Epithelial cell of prostate (primary cell): ENCODE results near the gene MCRIP1.

Experiments used
- DNase-seq: peaks from one replicate; pipeline ENCODE4 v3.0.0-alpha.2; 2011; ENCODE audit warnings: low read depth, low spot score
- H3K27ac ChIP-seq: fragments of 450-650 bp; 2 replicates; pipeline ENCODE4 v1.5.1; 2017; ENCODE audit warnings: mild to moderate bottlenecking

Gene MCRIP1, protein sequence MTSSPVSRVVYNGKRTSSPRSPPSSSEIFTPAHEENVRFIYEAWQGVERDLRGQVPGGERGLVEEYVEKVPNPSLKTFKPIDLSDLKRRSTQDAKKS

DNA sequence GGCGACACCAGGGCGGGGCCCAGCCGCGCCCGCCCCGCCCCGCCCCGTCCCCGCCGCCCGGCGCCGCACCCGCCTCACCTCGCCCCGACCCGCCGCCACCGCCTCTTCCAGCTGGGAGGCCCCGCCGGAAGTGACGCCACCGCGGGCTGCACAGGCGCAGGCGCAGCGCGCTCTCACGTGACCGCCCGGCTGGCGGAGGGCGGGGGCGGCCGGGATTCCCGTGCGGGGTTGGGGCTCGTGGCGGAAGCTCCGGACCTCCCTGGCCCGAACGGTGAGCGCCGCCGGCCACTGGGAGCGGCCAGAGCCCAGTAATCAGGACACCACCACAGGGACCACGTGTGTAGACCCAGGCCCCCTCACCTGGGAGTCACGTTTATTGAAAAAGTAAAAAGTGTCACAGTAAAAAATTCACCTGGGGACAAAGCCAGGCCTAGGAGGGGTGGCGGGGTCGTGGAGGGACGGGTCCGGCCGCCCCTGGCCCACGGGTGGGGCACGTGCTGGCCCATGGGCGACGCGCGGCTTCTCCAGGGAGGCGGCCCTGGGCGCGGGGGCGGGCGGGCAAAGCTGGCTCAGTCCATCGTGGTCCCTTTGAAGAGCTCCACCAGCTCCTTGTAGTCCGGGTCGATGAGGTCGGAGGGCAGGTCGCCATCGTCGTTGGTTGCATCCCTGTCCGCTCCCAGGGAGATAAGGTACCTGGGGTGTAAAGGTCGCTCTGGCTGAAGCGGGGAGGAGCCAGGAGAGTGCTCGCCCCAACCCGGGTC is at the start of gene MCRIP1:
Gene MCRIP1 (minus strand): TSS at position 132 of the 761 bp plus-strand sequence. CDS start 8,785 bp downstream, outside the sequence.
- DNase-seq: peak; percentile 46
- H3K27ac ChIP-seq: peak within 1 kb of the TSS; percentile 83

DNA sequence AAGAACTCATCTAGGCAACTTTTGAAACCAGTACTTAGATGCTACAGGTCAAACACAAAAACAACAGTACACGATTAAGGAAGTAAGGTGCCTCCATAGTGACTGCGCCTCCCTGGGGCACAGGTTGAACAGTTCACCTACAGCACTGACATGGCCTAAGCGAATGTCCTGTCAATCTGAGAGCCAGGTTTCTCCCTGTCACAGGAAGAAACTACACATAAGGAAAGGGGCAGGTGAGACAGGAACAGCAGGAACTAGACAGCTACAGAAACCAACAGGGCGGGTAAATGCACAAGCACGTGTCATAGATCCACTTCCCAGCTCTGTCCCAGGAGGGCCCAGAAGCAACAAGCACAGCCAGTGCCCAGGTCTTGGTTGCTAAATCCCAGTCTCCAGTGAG is 46.0 kb upstream of the MCRIP1 start:
- H3K27ac ChIP-seq: peak overlapping the region; percentile 48
- DNase-seq: no peak

DNA sequence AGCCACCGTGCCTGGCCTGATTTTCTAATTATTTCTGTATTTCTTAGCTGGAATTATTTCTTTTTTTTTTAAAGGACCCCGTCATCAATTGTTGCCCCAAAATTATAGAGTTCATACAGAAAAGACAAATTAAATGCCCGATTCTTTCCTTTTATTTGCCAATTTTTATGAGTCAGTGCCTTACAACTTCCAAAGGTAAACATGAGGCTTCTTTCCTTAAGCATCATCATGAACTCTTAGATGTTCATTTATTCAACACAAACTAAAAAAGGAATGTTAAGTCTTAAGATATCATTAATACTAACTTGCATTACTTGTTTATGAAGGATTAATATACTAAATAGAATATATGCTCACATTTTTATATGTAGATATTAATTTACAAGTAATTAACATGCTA is 45.2 kb upstream of the MCRIP1 start:
- DNase-seq: no peak
- no peak overlapping the region for H3K27ac ChIP-seq

DNA sequence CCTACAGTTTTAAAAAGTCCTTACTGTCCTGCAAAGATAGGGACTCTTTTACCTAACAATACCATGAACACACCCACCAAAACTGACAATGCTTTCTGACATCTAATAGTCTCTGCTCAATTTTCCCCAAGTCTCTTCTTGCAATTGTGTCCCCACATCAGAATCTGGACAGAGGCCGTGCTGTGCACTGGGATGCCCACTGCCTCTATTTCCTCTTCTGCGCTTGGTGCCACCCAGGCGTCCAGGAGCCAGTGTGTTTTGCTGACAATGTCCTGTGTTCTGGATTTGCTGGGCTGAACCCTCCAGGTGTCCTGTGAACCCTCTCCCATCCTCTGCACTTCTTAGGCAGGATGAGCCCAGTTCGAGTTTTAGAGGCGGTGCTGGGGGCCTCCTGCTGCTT is 44.5 kb upstream of the MCRIP1 start:
- no peak overlapping the region for H3K27ac ChIP-seq
- no peak for DNase-seq

DNA sequence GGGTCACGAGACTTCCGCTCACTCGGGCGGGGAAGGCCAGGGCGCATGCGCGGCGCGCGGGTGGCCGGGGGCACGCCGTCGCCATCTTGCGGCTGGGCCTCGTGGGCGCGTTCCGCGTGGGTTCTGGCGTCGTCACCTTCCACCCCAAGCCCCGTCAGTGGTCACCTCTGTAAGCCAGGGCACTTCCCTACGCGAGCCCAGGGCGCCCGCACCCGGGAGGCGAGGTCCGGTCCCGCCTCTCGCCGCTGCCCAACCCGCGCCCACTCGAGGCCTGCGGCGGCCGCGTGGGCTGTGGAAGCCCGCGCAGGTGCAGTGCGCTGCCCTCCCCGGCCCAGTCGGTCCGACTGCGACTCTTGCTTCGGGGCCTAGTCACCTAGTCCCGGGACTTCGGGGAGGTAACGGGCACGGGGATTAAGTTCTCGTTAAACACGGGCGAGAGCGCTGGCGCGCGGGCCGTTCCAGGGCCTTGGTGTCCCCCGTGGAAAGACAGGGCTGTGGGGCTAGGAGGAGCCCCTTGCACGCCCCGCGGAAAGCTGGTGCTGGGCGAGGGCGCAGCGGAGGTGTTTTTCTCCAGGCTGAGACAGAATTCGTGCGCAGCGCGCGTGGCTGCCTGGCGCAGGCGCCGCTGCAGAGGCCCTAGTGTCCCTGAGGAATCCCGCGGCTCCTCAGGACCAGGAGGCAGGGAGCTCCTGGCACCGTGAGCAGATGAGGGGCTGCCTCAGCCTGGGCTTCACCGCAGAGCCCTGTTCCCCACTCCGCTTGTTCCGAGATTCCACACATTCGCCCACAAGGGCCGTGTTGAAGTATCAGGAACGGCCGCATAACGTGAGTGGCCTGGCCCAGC is 38.5 kb upstream of the MCRIP1 start:
- no peak for DNase-seq
- peak overlapping the region; percentile 98 for H3K27ac ChIP-seq

DNA sequence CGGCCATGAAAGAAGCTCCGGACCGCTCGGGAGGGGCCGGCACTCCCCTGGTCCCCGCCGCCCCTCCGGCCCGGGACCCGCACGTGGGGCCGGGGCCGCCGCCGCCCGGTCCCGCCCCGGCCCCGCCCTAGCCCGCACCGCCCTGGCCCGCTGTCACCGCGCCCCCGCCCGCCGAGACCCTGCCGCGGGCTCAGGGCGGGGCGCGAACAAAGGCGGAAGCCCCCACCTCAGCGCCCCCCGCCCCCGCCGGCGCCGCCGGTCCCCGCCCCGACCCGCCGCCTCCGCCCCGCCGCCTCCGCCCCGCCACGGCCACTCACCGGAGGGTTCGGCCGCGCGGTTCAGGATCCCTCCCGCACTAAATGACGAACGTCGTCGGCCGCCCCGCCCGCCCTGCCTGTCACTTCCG is 37.9 kb upstream of the MCRIP1 start, which contains the start of gene ARHGDIA:
Gene ARHGDIA (minus strand): TSS at position 357 of the 406 bp plus-strand sequence. CDS start 1,407 bp downstream, outside the sequence.
- peak within 1 kb of the TSS; percentile 98 for H3K27ac ChIP-seq
- no peak for DNase-seq

DNA sequence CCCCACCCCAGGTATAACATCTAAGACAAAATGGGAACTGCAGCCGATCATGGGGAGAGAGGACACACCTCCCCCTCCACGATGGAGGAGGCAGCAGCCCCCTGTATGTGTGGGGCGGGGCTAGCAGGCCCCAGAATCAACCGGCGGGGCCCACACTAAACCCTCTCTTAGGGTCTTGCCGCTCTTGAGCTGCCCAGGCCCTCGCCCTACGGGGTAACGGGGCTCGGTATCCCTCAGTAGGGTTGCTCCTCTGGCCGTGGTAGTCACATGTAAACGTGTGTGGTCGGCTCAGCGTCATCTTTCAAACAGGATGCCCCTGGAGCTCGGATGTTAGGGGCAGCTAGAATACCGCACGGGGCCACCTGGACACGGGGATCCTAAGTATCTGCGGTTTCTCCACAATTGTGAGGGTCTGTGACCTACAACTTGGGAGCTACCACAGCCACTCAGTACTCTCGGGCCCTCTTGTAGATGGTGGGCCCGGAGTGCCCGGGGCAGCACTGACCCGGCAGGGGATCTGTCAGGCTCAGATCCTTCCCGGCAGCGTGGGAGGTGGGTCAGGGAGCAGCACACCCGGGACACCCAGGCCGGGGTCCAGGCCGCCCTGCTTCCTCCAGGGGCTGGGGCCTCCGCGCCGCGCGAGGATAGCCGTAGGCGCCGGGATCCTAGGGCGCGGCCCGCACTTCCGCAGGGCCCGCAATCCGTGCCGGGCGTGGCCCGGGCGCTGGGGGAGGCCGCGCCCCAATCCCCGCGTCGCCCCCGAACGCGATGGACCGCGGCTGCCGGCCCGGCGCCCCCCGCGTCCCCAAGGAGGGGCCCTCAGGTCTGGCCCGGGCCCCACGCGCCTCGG is 37.3 kb upstream of the MCRIP1 start:
- DNase-seq: no peak

DNA sequence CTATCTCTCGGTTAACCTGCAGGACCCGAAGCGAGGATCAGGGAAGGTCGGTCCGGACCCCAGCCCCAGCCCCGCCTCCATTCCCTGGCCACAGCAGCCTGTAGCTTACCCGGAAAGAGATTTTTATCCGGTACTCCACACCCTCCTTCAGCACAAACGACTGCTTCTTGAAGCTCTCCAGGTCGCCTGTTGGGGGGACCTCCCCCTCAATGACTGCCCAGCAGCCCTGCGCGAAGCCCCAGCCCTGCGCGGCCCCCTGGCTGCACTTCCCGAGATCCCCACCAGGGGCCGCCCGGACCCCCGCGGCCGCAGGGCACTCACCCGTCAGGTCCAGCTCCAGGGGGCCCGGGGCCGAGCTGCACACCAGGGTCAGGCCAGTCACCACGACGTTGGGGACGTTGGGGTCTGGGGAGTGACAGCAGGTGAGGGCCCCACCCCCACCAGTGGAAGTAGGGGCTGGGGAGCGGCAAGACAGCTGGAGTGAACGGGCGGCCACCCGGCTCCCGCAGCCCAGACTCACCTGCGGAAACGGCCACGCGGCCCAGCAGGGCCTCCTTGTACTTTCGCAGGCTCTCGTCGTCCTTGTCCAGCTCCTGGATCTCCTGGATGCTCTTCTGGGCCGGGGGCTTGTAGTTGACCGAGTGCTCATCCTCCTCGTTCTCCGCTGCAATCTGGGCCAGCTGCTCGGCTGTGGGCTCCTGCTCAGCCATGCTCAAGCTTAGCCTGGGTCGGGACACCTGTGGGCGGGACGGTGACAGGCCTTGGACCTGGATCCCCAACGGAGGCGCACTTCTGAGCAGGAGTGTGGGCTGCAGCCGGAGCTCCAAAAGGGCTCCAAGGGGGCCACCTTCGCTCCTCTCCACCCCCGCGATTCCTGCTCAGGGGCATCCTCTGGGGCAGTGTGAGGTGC is 36.4 kb upstream of the MCRIP1 start:
- no peak for DNase-seq
- H3K27ac ChIP-seq: peak overlapping the region; percentile 98

More for the DNA sequence above, 37.3 kb upstream of the MCRIP1 start:
- H3K27ac ChIP-seq: peak overlapping the region; percentile 98

DNA sequence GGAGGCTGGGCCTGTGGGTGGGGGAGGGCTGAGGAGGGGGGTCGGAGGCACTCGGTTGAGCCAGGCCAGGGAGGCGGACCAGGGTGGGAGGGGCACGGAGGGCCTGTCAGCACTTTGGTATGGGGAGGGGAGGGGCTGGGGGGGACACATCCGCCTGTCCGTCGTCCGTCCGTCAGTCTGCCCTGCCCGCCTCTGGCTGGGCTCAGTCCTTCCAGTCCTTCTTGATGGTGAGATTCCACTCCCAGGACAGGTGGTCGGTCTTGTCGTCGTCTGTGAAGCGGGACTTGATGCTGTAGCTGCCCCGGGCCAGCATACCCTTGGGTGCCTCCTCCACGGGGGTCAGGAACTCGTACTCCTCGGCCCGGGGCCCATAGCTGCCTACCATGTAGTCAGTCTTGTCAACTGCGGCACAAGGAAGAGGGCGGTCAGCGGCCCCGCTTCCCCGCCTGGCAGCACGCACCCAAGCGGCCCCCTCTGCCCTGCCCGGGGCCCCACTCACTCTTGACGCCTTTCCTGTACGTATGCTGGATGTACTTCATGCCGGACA is 35.7 kb upstream of the MCRIP1 start:
- no peak for DNase-seq
- peak overlapping the region; percentile 98 for H3K27ac ChIP-seq

DNA sequence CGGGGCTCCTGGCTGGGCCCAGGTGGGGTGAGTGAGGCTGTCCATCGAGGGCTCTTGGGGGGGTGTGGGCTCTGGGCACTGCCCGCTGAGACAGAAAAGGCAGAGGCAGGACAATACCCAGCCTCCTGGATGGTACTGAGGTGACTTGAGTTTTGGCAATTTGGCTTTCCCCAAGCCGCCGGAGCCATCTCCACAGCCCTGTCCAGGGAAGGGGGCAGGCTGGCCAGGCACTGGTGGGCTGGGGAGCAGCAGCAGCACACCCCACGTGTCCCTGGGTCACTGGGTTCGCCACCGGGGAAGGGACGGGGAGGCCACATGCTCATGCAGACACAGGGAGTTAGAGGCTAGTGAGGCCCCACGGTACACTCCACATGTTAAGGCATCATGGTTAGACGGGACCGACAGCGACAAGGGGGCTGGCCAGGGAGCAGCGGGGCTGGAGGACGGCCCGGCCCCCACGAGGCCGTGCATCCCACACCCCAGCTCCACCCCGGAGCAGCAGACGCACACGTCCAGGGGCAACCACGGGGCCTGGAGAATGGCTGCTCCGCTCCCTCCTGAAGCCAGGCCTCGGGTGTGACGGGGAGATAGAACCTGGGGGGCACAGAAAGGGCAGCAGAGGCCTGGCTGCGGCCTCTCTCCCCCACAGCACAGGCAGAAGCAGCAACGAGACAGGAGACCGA is 35.0 kb upstream of the MCRIP1 start:
- peak overlapping the region; percentile 98 for H3K27ac ChIP-seq
- no peak for DNase-seq

DNA sequence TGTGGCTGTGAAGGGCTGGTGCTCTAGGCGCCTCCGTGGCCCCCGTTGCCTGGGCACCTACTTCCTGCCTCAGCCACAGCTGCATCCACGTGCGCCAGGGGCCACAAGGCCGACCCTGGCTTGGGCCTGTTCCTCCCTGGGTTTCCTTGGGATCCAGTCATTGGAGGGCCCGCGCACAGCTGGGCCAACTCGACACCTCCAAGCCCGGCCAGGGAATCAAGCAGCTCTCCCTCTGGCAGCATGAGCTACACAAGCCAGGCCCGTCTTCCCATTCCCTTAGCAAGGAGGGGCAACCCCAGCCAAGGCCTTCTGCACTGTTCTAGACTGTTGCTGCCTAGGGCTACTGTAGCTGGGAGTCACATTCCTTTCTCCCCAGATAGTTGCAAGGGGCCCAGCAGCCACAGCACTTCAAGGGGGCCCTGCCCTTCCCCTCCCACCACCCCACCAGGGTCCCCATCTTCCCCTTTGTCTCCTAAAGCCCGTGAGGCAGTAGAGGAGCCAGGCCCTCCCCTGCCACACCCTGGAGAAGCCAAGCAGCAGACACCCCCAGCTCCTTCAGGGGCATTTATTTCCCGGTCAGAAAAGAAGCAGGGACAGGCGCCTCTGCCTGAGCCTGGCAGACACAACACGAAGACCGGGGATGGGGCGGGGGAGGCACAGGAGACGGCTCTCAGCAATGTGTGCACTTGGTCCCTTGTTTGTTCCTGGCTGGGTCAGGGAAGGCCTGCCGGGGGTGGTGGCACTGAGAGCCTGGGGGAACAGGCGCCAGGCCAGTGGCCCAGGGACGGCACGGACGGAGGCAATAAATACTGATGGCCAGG is 34.3 kb upstream of the MCRIP1 start:
- DNase-seq: no peak

DNA sequence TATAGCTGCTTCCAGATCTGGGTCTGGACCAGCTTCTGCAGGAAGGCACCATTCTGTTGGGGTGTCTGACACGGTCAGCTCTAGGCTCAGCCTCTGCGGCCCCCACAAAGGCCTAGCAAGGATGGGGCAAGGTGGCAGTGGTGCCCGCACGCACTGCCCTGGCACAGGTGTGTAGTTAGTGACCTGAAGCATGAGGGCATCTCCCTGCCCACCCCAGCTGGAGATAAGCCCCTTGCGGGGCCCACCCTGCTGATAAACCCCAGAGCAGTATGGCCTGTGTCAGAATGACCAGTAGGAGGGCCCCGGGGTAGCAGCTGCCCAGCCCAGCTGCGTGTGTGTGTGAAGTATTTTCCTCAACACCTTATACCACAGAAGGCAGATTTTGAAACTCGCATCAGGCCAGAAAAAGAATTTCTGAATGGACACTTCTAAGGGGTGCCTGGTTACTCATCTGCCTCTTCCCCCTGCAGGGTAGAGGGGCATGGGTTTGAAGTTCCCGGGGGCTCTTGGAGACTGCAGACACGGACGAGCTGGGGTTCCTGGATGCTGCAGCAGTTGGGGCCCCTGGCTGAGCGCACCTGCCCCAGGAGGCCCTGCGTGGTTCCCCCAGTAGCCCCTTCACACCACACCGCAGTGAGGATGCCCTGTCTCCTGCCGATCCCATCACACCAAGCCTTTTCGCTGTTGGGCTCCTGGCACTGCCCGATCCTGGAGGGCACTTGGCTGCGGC is 33.5 kb upstream of the MCRIP1 start:
- peak overlapping the region; percentile 98 for H3K27ac ChIP-seq
- no peak for DNase-seq

More for the DNA sequence above, 34.3 kb upstream of the MCRIP1 start:
- H3K27ac ChIP-seq: peak overlapping the region; percentile 98

DNA sequence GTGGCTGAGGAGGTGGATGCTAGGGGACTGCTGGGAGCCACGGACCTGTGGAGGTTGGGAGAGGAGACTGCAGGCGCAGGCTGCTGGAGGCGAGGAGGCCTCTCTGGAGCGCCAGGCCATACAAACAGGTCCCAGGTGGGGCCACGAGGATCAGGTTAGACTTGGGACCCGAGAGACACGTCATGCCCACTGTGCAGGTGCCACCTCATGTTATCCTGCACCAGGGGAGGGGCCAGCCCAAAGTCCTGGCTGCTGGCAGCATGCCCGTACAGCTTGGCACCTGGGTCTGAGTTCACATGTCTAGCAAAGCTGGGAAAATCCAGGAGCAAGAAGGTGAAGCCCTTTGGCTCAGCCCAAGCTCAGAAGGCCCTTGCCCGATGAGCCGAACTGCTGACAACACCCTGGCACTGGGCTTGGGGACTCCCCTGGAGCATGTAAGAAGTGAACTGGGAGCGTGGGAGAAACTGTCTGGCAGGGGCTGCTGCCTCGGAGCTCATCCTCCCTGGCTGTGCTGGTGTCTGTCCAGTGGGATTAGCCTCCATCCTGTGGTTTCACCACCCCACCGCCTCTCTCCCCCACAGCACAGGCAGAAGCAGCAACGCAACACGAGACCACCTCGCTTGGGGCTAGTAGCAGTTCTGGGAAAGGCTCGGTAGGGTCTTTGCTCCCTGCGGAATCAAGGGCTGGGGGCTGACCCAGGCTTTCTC is 32.8 kb upstream of the MCRIP1 start:
- no peak for DNase-seq
- H3K27ac ChIP-seq: peak overlapping the region; percentile 98

DNA sequence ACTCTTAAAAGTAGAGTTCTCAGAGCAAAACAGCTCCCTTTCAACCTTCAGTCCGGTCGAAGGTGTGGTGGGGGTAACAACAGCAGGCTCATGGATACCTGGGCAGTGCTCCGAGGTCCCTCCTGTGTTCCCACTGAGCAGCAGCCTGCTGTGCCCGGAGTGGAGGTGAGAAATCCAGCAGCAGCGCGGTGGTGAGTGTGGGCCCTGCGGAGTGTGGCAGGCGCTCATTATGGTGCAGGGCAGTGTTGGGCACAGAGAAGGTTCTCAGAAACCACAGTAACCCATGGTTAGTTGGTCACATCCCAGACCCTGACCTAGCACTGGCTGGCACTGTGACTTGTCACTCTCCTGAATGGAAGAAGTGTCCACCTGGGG is 32.3 kb upstream of the MCRIP1 start:
- no peak for DNase-seq
- H3K27ac ChIP-seq: peak overlapping the region; percentile 98

DNA sequence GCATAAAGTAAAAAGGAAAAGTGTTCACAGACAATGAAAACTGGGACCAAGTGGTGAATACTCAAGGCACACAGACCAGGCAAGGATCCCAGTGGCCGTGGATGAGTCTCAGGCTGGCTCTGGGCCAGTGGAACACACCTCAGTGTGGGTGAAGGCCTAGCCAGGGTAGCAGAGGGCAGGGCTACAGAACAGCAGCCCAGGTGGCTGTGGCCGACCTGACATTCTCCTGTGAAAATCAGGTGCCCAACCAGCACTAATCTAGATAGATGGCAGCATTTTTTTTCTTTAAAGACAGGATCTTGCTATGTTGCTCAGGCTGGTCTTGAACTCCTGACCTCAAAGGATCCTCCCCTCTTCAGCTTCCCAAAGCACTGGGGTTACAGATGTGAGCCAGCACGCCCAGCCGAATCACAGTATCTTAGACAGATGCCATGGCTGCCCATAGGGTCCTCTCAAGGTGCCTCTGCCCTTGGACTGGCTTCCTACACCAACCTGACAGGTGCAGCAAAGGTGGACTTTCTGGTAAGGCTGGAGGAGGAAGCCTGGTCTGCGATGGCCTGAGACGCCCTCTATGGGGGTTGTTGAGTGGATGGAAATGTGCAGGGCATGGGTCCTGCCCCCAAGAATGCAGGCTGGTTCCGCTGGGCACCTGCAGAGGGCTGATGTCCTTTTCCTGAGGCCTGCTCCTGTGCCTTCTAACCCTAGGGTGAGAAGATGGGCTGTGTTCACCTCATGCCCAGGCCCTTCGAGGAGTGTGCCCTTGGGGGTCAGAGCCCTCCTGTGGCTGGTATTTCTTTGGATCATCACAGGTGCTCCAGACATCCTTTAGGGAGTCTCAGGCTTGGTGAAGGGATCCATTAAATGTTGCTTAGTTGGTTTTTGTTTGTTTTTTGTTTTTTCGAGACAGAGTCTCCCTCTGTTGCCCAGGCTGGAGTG is 31.0 kb upstream of the MCRIP1 start:
- DNase-seq: no peak
- H3K27ac ChIP-seq: peak overlapping the region; percentile 8
